ENCODE data around the gene SPRR1B.
"Not testable (repeated sequence)": the region's sequence is repeated elsewhere in the genome, so short reads cannot be mapped to it uniquely, and the experiment has no call there.

SPRR1B gene, protein sequence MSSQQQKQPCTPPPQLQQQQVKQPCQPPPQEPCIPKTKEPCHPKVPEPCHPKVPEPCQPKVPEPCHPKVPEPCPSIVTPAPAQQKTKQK
- total RNA-seq, result 0 reads per million in 2 donors

DNA sequence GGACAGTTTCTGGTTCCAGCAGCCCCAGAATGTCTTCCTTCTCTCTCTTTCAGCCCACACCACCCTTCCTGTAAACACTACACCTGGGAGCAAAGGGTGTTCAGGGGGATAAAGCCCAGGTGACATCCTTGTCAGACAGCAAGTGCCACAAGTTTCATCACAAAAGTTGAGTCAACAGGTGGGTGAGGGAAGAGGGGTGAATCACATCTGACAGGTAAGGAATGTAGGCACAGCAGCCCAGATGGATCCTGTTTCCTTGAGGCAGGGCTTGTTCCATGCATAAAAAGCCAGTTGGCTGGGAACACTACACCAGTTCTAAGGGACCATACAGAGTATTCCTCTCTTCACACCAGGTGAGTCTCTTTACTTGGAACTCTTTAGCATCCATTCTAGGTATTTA, at the start of gene SPRR1B:
TSS of gene SPRR1B (plus strand) at position 309 of the 400 bp plus-strand sequence. CDS start 1,143 bp downstream, outside the sequence.
- no peak for DNase-seq

DNA sequence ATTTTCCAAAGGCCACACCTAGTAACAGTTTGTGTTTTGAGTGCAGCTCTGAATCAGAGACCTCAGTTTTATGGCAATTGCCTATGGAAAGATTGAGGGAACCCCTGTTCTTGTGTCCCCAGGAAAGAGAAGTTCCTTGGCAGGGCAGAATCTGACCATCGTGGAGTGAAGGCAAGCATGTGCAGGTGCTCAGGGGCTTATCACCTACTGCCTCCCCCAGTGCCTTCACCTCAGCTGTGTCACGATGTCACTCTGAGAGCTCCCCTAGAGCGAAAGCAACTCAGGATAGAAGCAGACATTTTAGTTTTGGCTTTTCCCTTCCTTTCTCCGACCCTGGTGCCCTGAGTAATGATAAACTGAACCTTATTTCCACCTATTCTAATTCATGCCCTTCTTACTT, 48.9 kb upstream of the SPRR1B start:
- DNase-seq, result no peak

DNA sequence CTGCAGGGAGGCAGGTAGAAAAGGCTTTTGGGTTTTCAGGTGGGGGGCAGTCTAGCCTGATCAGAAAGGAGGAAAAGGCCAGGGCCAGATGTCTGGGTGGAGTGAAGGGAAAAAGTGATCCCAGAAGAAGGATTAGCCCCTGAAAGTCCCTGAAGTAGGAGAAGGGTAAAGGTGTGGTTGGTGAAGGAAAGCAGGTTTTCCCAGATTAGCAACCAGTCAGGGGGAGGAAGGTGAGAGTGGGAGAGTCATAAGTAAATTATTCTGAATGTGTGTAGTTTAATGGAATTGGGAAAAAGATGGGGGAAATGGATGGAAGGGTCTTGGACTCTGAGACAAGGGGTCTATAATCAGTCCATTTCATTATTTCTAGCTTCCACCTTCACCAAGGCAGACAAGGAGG, 47.8 kb upstream of the SPRR1B start:
- DNase-seq, result no peak

DNA sequence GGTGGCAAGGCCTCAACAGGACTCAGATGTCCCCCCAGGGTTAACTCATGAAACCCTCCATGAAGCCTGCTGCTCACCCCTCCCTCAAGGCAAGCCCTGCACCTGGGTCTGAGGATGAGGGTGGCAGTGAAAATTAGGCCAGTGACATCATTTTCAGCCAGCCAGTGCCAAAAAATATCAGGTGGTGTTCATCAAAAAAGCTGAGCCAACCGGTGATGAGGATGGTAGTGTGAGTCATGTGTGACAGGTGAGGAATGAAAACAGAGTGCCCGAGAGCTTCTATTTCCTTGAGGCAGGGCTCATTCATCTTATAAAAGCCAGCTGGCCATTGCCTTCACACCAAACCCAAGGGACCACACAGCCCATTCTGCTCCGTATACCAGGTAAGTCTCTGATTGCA, 47.3 kb upstream of the SPRR1B start, which contains the start of gene SPRR1A:
TSS of gene SPRR1A (plus strand) at position 339 of the 400 bp plus-strand sequence. CDS start 1,150 bp downstream, outside the sequence.
- no peak for DNase-seq

DNA sequence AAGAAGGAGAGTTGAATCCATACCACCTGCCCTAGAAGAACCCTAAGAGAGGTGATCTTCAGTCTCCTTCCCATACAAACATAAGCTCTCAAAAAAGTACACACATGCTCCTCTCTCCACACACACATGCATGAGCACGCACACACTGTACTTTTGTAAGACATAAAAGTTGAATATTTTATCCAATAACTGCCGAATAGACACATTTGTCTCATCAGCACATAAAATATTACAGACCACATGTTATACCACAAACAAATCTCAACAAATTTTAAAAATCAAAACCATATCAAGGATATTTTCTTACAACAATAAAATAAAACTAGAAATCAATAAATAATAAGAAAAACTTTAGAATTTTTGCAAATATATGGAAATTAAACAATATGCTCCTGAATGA, 44.4 kb upstream of the SPRR1B start:
- DNase-seq, result no peak

DNA sequence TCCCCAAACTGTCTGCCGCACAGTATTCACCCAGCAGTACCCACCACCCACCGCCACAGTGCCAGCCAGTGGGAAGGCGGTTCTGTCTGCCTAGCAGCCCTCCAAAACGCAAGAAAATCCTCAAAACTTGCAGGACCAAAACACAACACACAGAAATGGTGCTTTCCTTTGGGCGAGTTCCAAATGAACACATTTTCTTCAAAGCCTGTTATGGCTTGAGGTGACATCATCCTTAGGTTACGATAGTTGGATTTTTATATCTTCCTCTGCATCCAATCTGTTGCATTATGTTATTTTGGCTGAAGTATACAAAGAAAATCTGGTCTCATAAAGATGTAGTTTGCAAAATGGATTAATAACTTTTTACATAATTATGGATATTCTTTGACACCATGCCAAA, 37.8 kb upstream of the SPRR1B start:
- no peak for DNase-seq

DNA sequence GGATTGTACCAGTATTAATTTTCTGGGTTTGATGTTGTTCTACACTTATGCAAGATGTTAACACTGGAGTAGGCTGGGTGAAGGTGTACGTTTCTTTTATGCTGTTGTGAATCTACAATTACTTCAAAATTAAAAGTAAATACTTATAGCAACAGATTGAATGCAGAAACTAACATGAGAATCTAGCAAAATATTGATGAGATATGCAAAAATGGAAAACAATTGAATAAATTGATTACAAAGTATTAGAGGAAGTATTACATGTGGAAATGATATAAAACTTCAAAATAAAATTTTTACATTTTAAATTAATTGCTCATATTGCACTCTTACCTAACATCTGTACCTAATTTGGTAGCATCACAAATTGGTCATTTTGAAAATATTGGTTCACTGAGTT, 35.2 kb upstream of the SPRR1B start:
- no peak for DNase-seq

DNA sequence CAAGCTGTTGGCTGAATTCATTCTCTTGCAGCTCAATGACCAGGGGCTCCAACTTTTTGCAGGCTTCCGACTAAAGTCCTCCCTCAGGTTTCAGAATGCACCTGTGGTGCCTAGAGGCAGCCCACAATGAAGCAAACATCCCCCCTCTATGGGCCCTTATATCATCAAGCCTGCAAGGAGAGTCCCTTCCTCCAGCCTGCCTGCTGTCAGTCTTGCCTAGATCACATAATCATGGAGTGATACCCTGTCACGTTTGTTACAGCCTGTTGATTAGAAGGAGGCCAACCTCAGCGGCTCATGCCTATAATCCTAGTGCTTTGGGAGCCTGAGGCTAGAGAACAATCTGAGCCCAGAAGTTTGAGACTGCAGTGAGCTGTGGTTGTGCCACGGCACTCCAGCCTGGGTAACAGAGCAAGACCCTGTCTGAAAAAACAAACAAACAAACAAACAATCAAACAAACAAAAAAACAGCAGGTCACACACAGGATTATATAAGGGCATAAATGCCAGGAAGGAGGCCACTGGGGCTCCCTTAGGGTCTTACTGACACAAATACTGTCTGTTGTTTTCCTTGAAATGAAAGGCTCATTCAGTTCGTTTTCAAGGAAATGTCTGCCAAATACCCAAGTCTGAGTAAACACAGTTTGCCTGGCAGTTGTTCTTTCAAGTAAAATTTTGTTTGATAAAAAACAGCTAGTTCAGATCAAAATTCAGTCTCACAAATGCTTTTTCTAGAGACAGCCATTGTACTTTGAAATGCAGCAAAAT, 34.2 kb upstream of the SPRR1B start:
- no peak for DNase-seq

DNA sequence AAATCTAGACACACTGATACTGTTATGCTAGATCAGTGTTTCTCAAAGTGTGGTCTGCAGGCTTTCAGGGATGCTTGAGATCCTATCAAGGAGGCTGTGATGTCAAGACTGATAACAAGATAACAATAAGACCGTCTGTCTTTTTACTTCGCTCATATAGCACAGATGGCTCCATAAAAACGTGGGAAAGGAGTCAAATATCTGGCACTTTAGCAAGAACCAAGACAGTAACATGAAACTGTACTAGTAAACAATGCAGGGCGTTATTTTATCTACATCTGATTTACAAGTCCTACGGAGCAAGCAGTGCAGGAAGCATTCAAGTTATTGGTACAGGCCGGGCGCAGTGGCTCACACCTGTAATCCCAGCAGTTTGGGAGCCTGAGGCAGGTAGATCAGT, 33.1 kb upstream of the SPRR1B start:
- DNase-seq, result no peak

DNA sequence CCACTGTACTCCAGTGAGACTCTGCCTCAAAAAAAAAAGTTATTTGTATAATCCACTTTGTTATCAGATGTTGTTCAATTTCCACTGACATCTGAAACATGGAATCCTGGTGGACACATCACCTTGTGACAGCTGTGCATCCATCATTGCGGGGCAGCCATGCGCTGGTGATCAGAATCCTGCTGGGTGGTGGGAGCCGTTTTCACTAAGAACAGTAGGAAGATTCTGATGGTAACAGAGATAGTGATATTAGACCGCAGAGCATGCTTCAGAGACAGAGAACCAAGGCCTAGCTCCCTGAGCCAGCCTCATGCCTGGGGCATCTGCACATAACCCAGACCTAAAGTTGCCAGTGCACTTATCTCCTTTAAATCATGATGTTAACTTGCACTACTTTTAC, 32.5 kb upstream of the SPRR1B start:
- DNase-seq, result no peak

DNA sequence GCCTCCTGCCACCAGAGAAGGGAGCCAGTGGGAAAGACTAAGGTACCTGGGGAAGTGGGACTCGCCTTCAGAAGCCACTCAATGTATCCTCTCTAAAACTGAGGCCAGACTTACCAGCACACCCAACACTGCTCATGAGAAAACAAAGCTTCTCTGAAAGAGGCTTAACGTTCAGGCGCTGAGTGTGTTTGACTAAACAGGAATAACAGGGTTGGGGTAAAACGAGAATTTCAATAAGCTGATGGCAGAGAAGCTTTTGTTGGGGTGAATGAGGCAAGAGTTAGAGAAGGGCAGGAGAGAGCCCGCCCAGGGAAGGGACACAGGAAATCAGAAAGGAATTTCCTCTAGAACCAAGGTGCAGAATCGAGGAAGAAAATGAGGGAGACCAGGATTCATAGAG, 31.2 kb upstream of the SPRR1B start:
- DNase-seq, result no peak

DNA sequence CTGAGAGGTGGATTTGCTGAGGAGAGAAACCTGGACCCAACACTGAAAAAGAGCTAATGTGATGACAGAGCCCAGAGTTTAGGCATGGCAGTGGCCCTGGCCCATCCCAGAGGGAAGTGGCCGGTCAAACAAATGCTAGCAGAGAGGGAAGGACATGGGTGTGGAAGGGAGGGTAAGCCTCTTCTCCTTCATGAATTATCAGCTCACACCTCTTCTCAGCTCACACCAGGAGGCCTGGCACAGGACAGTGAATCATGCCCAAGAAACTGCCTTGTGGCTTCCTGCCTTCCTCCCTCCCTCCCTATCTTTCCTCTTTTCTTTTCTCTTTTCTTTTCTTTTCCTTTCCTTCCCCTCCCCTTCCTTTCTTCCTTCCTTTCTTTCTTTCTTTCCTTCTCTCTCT, 30.7 kb upstream of the SPRR1B start:
- DNase-seq, result no peak

DNA sequence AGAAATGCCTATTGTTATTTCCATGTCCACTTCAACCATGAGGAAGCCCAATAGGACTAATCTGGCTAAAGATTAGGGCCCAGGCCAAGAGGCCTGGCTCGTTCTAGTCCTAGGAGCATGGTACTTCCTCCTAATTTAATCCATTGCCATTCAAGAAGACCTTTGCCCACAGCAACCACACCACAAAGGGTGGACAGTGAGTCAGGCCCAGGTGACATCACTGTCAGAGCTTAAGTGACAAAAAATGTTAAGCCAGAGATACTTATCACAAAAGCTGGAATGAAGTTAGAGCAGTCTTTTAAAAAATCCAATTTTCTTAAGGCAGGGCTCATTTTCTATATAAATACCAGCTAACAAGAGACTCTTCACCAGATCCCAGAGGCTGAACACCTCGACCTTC, 29.6 kb upstream of the SPRR1B start, which contains the start of gene SPRR3:
TSS of gene SPRR3 (plus strand) at position 368 of the 400 bp plus-strand sequence. CDS start 1,272 bp downstream, outside the sequence.
- DNase-seq, result no peak

DNA sequence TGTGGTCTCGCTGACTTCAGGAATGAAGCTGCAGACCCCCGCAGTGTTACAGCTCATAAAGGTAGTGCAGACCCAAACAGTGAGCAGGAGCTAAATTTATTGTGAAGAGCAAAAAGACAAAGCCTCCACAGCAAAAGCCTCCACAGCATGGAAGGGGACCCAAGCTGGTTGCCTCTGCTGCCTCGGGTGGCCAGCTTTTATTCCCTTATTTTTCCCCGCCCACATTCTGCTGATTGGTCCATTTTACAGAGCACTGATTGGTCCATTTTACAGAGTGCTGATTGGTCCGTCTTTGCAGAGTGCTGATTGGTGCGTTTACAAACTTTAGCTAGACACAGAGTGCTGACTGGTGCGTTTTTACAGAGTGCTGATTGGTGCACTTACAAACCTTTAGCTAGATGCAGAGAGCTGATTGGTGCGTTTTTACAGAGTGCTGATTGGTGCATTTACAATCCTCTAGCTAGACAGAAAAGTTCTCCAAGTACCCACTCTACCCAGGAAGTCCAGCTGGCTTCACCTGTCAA, 19.7 kb upstream of the SPRR1B start:
- not testable (repeated sequence) for DNase-seq

DNA sequence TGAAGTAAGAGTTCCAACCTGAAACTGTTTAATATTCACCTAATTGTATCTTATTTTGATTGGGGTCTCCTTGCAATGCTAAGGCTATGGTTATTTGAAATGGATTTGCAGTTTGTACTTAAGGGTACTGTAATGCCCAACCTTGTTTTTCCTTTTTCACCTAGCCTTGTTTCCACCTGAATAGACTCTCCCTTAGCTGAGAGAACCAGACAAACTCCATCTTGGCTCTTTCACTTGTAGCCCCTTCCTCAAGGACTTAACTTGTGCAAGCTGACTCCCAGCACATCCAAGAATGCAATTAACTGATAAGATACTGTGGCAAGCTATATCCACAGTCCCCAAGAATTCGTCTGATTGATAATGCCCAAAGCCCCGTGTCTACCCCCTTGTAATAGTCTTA, 9.2 kb upstream of the SPRR1B start:
- not testable (repeated sequence) for DNase-seq

DNA sequence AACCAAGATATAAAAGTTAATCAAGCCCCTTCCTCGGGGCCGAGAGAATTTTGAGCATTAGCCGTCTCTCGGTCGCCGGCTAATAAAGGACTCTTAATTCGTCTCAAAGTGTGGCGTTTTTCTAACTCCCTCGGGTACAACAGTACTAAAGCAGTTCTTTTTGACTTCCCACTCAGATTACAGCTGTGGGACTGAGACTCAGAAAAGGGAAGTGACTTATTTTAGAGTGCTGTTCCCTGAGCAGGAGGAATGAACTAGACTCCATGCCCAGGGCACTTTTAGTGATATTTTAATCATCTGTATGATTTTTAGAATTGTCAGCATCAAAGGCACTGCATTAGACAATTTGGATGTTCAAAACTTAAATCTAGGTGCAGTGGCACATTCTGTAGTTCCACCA, 8.7 kb upstream of the SPRR1B start:
- DNase-seq, result not testable (repeated sequence)

DNA sequence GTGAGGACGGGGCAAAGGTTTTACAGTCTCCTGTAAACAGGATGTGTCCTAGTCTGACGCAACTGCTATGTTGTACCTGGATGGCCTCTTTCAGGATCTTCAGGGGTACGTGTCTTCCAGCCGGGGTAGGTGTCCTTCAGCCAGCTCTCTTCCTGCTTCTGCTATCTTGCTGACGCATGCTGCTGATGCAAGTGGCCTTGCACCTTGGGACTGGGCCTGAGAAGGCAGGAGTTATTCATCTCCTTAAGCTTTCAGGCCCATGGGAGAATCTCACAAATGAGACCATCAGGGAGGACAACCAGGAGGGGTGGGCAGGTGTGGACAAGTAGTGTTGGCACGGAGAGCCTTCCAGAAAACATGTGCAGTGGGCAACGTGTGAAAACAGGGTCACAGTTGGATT, 7.9 kb upstream of the SPRR1B start:
- DNase-seq, result no peak

DNA sequence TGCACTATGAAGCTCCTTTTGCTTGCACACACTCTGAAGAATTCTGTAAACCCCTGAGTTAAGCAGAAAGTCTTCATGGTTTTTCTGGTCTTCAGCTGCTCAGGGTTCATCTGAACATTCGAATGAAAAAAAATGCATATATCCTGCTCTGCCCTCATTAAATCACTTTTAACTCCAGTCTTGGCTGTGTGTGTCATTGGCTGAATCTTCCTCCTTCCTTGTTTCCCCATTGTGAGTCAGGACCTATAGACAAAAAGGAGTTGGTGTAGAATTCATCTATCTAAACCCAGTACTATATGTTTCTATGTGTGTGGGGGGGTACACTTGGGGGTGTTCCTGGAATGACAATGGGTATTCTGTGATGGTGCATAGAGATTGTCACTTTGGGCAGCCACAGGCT, 6.6 kb upstream of the SPRR1B start:
- DNase-seq, result no peak

DNA sequence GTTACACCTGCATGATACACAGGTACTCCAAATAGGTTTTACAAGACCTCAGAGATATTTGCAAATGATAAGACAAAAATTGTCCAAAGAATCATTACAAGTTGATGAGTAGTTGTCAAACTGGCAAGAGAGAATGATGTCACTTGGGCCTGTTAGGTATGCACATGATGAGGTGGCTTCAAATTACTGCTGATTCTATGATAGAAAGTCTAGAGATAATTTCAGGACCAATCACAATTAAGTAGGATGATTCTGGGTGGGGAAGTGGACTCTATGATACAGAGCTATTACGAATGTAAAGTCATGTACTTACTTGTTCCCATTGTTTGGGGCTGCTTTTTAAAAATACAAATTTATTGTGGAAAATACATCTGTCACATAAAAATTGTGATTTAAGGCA, 5.2 kb upstream of the SPRR1B start:
- no peak for DNase-seq

DNA sequence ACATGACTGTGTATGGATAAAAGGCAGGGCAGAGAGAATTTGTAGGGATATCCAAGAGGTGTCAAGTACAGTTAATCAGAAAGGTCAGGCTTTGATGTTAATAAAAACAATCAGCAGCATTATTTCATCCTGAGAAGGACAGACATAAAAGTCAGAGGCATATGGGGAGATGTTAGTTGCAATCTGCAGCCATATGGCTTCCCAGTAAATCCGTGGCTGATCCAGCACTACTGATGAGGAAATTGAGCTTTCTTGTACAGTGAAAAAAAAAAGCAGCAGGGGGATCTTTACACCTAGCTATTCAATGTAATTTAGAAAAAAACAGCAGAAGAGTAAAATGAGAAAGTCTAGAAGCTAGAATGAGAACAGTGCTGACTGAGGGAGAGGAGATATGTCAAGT, 2.2 kb upstream of the SPRR1B start:
- DNase-seq, result no peak

DNA sequence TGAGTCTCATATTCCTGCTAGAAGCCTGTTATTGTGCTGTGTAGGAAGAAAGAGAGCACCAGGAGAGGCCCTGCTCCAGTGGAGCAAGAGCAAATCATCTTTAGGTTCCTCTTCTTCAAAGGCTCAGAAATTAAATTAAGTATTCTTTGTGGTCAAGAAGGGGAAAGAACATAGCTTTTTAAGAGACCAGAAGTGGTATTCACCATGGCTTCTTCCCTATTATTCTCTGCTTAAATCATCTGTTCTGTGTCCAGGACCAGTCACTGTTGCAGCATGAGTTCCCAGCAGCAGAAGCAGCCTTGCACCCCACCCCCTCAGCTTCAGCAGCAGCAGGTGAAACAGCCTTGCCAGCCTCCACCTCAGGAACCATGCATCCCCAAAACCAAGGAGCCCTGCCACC, 1.1 kb downstream of the SPRR1B start:
- no peak for DNase-seq

DNA sequence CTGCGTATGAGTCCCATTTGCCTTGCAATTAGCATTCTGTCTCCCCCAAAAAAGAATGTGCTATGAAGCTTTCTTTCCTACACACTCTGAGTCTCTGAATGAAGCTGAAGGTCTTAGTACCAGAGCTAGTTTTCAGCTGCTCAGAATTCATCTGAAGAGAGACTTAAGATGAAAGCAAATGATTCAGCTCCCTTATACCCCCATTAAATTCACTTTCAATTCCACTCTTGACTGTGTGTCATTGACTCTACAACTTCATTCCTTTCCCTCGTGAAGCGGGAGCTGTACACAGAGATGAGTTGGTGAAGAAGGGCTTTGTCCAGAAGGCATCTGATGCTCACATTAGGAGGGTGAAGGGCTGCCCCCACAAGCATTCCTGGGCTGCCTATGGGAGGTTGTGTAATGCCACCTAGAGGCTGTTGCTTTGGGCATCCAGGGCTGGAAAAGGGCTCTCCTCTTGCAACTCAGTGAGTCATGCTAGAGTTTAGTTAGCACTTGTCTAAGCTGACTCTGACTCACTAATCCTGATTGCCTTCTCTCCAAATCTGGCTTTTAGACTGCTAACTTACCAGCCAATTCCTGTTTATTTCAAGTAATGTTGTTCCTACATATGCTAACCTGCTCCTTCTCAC, 1.8 kb downstream of the SPRR1B start:
- no peak for DNase-seq

DNA sequence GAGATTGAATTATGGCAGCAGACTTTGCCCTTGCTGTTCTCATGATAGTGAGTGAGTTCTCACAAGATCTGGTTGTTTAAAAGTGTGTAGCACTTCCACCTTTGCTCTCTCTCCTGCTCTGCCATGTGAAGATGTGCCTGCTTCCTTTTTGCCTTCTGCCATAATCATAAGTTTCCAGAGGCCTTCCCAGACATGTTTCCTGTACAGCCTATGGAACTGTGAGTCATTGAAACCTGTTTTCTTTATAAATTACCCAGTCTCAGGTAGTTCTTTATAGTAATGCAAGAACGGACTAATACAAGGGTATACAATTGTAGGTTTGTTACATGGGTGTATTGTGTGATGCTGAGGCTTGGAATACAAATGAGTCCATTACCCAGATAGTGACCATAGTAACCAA, 4.2 kb downstream of the SPRR1B start:
- DNase-seq, result no peak
